ENCODE measurements around the gene TEX47.

DNA sequence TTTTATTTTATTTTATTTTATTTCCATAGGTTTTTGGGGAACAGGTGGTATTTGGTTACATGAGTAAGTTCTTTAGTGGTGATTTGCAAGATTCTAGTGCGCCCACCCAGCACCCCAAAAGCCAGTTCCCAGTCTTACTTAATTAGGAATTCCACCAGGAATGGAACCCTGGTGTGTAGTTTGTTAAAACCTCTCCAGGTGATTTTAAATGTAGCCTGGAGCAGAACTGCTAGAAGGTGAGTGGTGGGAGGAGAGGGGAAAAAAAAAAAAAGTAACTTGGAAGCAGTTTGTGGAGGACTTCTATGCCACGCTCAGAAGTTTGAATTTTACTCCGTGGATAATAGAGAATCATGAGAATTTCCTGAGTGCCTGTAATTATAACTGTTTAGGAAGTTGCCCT is 5.5 kb upstream of the TEX47 start:
- TF ChIP-seq, protein P1, sequence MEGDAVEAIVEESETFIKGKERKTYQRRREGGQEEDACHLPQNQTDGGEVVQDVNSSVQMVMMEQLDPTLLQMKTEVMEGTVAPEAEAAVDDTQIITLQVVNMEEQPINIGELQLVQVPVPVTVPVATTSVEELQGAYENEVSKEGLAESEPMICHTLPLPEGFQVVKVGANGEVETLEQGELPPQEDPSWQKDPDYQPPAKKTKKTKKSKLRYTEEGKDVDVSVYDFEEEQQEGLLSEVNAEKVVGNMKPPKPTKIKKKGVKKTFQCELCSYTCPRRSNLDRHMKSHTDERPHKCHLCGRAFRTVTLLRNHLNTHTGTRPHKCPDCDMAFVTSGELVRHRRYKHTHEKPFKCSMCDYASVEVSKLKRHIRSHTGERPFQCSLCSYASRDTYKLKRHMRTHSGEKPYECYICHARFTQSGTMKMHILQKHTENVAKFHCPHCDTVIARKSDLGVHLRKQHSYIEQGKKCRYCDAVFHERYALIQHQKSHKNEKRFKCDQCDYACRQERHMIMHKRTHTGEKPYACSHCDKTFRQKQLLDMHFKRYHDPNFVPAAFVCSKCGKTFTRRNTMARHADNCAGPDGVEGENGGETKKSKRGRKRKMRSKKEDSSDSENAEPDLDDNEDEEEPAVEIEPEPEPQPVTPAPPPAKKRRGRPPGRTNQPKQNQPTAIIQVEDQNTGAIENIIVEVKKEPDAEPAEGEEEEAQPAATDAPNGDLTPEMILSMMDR (IDR thresholded peaks at IDR 0.05; ENCODE audit: insufficient read depth, low read depth, low read length) = no peak
- TF ChIP-seq EZH2 (IDR thresholded peaks at IDR 0.05; ENCODE audit: insufficient read depth, low read length) = no peak

Measured in astrocyte (in vitro differentiated cells and primary cell).